Ecto neural progenitor cell (in vitro differentiated cells): ENCODE data around the gene SPEG.
A peak's percentile ranks its signal among the peaks of the same experiment; 100 is the strongest.

Source experiments
- DNase-seq: peaks from one replicate; pipeline ENCODE4 v3.0.0-alpha.2; 2018; ENCODE audit warnings: low spot score

Gene SPEG

GRCh38 chr2:219533930-219534661 is 99.5 kb downstream of the SPEG start:
- DNase-seq: no peak

GRCh38 chr2:219536425-219536824 is 101.8 kb downstream of the SPEG start:
- no peak for DNase-seq

- DNase-seq: no peak
These were observed 102.3 kb downstream of the SPEG start for GRCh38 chr2:219536967-219537366.

- DNase-seq: no peak
These were observed 103.2 kb downstream of the SPEG start for GRCh38 chr2:219537657-219538488.

GRCh38 chr2:219538504-219538951 is 103.9 kb downstream of the SPEG start:
- no peak for DNase-seq

- no peak for DNase-seq
These were observed 104.5 kb downstream of the SPEG start for GRCh38 chr2:219538956-219539788.

GRCh38 chr2:219539926-219540678 is 105.5 kb downstream of the SPEG start:
- DNase-seq: no peak

- DNase-seq: no peak
These were observed 106.3 kb downstream of the SPEG start for GRCh38 chr2:219540784-219541504.

GRCh38 chr2:219541611-219542180 is 107.1 kb downstream of the SPEG start:
- peak; percentile 92 for DNase-seq

GRCh38 chr2:219542931-219543595 is 108.4 kb downstream of the SPEG start:
- DNase-seq: no peak

- peak; percentile 100 for DNase-seq
These were observed 109.1 kb downstream of the SPEG start, which contains the start of the genes CHPF and TMEM198 for GRCh38 chr2:219543596-219544358. Gene CHPF, minus strand, starts transcription at chr2:219543809. Its CDS starts 271 bp downstream, at chr2:219543538. Gene TMEM198, plus strand, starts transcription at chr2:219544028. Its CDS starts 700 bp downstream, at chr2:219544728.

- DNase-seq: no peak
These were observed 109.9 kb downstream of the SPEG start for GRCh38 chr2:219544567-219544966.

GRCh38 chr2:219545295-219545942 is 110.8 kb downstream of the SPEG start:
- no peak for DNase-seq

- no peak for DNase-seq
These were observed 111.3 kb downstream of the SPEG start for GRCh38 chr2:219545943-219546352.

GRCh38 chr2:219547621-219548020 is 113.0 kb downstream of the SPEG start:
- no peak for DNase-seq
